PC-9 (cell line): ENCODE data around the gene RTN4RL1.

Experiments
- EZH2 ChIP-seq: fragments of 200-600 bp; sonication (generic); IDR thresholded peaks from 2 replicates; pipeline ENCODE4 v1.8.0; 2017; ENCODE audit warnings: antibody characterized with exemption, low read depth
- TF ChIP-seq, protein P1 (sequence below): fragments of 200-600 bp; sonication (generic); conservative IDR thresholded peaks from 2 replicates; pipeline ENCODE4 v1.6.1; 2017; ENCODE audit warnings: mixed run types, antibody characterized with exemption, mild to moderate bottlenecking, moderate library complexity

- TF ChIP-seq, protein P1, sequence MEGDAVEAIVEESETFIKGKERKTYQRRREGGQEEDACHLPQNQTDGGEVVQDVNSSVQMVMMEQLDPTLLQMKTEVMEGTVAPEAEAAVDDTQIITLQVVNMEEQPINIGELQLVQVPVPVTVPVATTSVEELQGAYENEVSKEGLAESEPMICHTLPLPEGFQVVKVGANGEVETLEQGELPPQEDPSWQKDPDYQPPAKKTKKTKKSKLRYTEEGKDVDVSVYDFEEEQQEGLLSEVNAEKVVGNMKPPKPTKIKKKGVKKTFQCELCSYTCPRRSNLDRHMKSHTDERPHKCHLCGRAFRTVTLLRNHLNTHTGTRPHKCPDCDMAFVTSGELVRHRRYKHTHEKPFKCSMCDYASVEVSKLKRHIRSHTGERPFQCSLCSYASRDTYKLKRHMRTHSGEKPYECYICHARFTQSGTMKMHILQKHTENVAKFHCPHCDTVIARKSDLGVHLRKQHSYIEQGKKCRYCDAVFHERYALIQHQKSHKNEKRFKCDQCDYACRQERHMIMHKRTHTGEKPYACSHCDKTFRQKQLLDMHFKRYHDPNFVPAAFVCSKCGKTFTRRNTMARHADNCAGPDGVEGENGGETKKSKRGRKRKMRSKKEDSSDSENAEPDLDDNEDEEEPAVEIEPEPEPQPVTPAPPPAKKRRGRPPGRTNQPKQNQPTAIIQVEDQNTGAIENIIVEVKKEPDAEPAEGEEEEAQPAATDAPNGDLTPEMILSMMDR: no peak
- TF ChIP-seq EZH2: no peak
Measured at GRCh38 chr17:2028737-2029136, 3.6 kb upstream of the RTN4RL1 start.
